ENCODE measurements around the gene ANGPTL7.

GRCh38 chr1:11204396-11205190 is 15.4 kb downstream of the ANGPTL7 start:
- TF ChIP-seq POLR2A (IDR thresholded peaks at IDR 0.05) (no peak), EP300 (IDR thresholded peaks at IDR 0.05) (no peak)
